Measurements from ENCODE around the gene ANKRD44. TPM values are rescaled to one million over a fixed set of nuclear protein-coding genes. Genes with fewer than 3 reads are reported as not detected.

Gene ANKRD44
- total and polyA plus RNA-seq, 2 of the 8 experiments (the other 6 are each of a cell fraction or from before 2014, with no cell fraction given), result 1.2 to 1.3 TPM

DNA sequence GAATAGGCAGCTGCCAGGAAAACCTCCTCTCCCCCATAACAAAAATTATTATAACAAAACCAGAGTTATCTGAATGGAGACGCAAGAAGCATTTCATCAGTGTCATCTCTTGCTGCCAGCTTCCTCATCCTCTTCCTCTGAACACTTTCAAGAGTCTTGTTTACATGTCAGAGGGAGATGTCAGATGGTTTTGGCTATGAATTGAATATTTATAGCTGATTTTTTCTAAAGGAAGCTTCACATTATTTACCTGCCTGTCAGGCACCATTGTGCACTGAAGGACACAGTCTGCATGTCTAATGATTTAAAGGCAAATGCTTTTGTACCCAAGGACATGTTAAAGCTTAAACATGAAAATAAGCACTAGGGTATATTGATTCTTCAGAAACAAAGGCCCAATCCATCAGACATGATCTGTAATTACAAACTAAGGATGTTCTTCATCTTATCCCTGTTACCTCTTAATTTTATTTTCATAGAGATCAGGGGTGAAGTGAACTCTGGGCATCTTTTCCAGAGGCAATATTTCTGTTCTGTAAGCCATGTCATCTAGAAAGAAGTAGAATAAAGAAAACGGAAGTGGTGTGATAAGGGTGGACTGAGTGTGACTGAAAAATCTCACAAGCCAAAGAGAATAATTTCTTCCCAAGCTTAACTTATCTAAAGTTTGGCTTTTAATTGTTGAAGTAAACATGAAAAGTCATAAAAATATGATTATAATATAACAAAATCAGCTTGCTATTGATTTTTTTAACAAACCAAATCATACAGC, 168.7 kb downstream of the ANKRD44 start:
- Histone ChIP-seq H2BK5ac (ENCODE audit: low read depth, low read length) (no peak overlapping the region), H3K27ac (ENCODE audit: low read depth, low read length) (no peak overlapping the region), H2BK20ac (ENCODE audit: low read length) (no peak overlapping the region), H3K4me2 (ENCODE audit: insufficient read depth in 1 of 2, low read depth in 2 of 2, low read length in 2 of 2) (no peak overlapping the region), H3K4me1 (replicated peaks in 1 of 4; ENCODE audit: control insufficient read depth in 3 of 4, insufficient read depth in 4 of 4, low read length in 3 of 4) (no peaks in the 10 kb centered on the region), H3K36me3 (ENCODE audit: control insufficient read depth in 2 of 4, insufficient read depth in 4 of 4, low read length in 3 of 4) (no peaks in the 10 kb centered on the region), H3K79me2 (ENCODE audit: control insufficient read depth in 1 of 2, insufficient read depth in 2 of 2, low read length in 2 of 2) (no peaks in the 10 kb centered on the region), H3K9me3 (ENCODE audit: insufficient read depth in 2 of 2, low read depth in 1 of 2, low read length in 1 of 2) (no peaks in the 10 kb centered on the region), H3K9ac (replicated peaks in 1 of 4; ENCODE audit: extremely low read depth in 1 of 4, low read depth in 3 of 4, low read length in 3 of 4) (no peak overlapping the region), H3K4ac (replicated peaks; ENCODE audit: insufficient read length, low read depth, low read length) (no peak overlapping the region), H4K20me1 (replicated peaks in 1 of 2; ENCODE audit: control insufficient read depth in 1 of 2, insufficient read depth in 2 of 2, low read length in 2 of 2) (no peaks in the 10 kb centered on the region), H4K91ac (replicated peaks; ENCODE audit: insufficient read length, low read length) (no peak overlapping the region), H4K5ac (ENCODE audit: insufficient read length, low read depth, low read length) (no peak overlapping the region), H3K56ac (replicated peaks; ENCODE audit: insufficient read length, low read depth, low read length) (no peak overlapping the region), H2BK120ac (replicated peaks; ENCODE audit: low read depth, low read length) (no peak overlapping the region), H3K4me3 (ENCODE audit: extremely low read depth in 1 of 4, insufficient read depth in 2 of 4, low read depth in 3 of 4, low read length in 4 of 4) (no peak overlapping the region), H2AK5ac (ENCODE audit: low read depth, low read length) (no peak overlapping the region), H3K23ac (ENCODE audit: insufficient read length) (no peak overlapping the region), H3K23me2 (ENCODE audit: low read depth, low read length) (no peaks in the 10 kb centered on the region), H2BK15ac (ENCODE audit: low read length) (no peak overlapping the region), H2BK12ac (ENCODE audit: low read depth, low read length) (no peak overlapping the region), H3K18ac (ENCODE audit: extremely low read depth, low read length) (no peak overlapping the region), H3K79me1 (ENCODE audit: low read depth, low read length) (no peaks in the 10 kb centered on the region), H3K27me3 (replicated peaks in 1 of 4; ENCODE audit: control insufficient read depth in 3 of 4, extremely low read depth in 1 of 4, insufficient read depth in 3 of 4, low read length in 3 of 4) (peaks cover 0 to 2% (median 0%) of the 10 kb centered on the region in 4 experiments; a peak in 1 of 7 replicates), H3K14ac (ENCODE audit: insufficient read length) (no peak overlapping the region), H2AFZ (ENCODE audit: low read length) (no peak overlapping the region), H4K8ac (ENCODE audit: extremely low read depth, insufficient read depth, low read length) (no peak overlapping the region)
- ChIA-PET POLR2A (ENCODE audit: partially characterized antibody) (no interaction called here), CTCF (ENCODE audit: partially characterized antibody) (interaction anchor here (0.6 to 1.7 kb wide), 4 partner anchors 27 to 528 kb away, joined by 3 to 7 read pairs (median 6); no protein-coding TSS in a partner anchor)
- FAIRE-seq (no peak), DNase-seq (ENCODE audit: low read depth in 1 of 2, low spot score in 2 of 2) (no peak)
- 83% methylated on average over 2 of the region's 2 CpGs; no CpG with 5 or more reads in 1 of the 2 experiments for WGBS, 2 experiments (ENCODE audit: extremely low coverage in 1 of 2, insufficient coverage in 1 of 2, insufficient read length in 1 of 2, insufficient replicate concordance in 2 of 2, low coverage in 1 of 2, low lambda C conversion rate in 2 of 2, missing lambda C conversion rate in 1 of 2)
- TF ChIP-seq ZNF274 (IDR thresholded peaks at IDR 0.05; ENCODE audit: borderline replicate concordance, extremely low read depth, low read length) (no peak), PHF8 (conservative IDR thresholded peaks at IDR 0.05; ENCODE audit: low read depth, low read length) (no peak), POLR2AphosphoS5 (IDR thresholded peaks at IDR 0.05; ENCODE audit: low read depth, low read length) (no peak), CBX5 (IDR thresholded peaks at IDR 0.05; ENCODE audit: low read depth, low read length) (no peak), USF2 (IDR thresholded peaks at IDR 0.05; ENCODE audit: low read length) (no peak), SIN3A (conservative IDR thresholded peaks at IDR 0.05 in 1 of 2, IDR thresholded peaks at IDR 0.05 in 1 of 2; ENCODE audit: low read depth in 1 of 2, low read length in 2 of 2) (no peak), KDM4A (IDR thresholded peaks at IDR 0.05; ENCODE audit: low read depth, low read length, severe bottlenecking) (no peak)
- TF ChIP-seq, protein P1, sequence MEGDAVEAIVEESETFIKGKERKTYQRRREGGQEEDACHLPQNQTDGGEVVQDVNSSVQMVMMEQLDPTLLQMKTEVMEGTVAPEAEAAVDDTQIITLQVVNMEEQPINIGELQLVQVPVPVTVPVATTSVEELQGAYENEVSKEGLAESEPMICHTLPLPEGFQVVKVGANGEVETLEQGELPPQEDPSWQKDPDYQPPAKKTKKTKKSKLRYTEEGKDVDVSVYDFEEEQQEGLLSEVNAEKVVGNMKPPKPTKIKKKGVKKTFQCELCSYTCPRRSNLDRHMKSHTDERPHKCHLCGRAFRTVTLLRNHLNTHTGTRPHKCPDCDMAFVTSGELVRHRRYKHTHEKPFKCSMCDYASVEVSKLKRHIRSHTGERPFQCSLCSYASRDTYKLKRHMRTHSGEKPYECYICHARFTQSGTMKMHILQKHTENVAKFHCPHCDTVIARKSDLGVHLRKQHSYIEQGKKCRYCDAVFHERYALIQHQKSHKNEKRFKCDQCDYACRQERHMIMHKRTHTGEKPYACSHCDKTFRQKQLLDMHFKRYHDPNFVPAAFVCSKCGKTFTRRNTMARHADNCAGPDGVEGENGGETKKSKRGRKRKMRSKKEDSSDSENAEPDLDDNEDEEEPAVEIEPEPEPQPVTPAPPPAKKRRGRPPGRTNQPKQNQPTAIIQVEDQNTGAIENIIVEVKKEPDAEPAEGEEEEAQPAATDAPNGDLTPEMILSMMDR (IDR thresholded peaks at IDR 0.05; ENCODE audit: control extremely low read depth in 1 of 3, insufficient read depth in 1 of 3, low read depth in 1 of 3, low read length in 3 of 3), result no peak

Measured in H1 (cell line).